CD14-positive monocyte (primary cell): ENCODE results near the gene DSCAML1. TPM values are rescaled to one million over a fixed set of nuclear protein-coding genes. Genes with fewer than 3 reads are reported as not detected.

Experiments used
- DNase-seq, 3 donors: peaks; one replicate each; pipeline ENCODE4 v3.0.0-alpha.2; 2011 to 2022
- H2AFZ ChIP-seq: 2 replicates; pipeline ENCODE4 v1.6.0; 2012; ENCODE audit warnings: mild to moderate bottlenecking, low read depth, low read length, inconsistent platforms; ENCODE audit not compliant: insufficient read depth, poor library complexity, severe bottlenecking
- H3K27ac ChIP-seq, 2 donors: 1 replicate in 1 of 2; 2 replicates in 1 of 2; pipeline ENCODE4 v1.5.1; 2012 to 2013; ENCODE audit warnings: low read length in 2 of 2, control low read depth in 1 of 2, inconsistent platforms in 1 of 2, low read depth in 1 of 2, mild to moderate bottlenecking in 1 of 2
- H3K27me3 ChIP-seq, 2 donors: one replicate each; pipeline versions ENCODE4 v1.6.0 to v1.6.1; 2011 to 2013; ENCODE audit warnings: low read length in 2 of 2; ENCODE audit not compliant: control insufficient read depth in 2 of 2, insufficient read depth in 2 of 2
- H3K36me3 ChIP-seq, 2 donors: replicated peaks in 1 of 2; 1 replicate in 1 of 2; 2 replicates in 1 of 2; pipeline versions ENCODE4 v1.5.1 to v1.6.1; 2012 to 2013; ENCODE audit warnings: low read length in 2 of 2, control low read depth in 1 of 2, inconsistent platforms in 1 of 2, mild to moderate bottlenecking in 1 of 2; ENCODE audit not compliant: insufficient read depth in 2 of 2, control insufficient read depth in 1 of 2
- H3K4me1 ChIP-seq, 2 donors: 1 replicate in 1 of 2; 2 replicates in 1 of 2; pipeline versions ENCODE4 v1.5.1 to v1.6.1; 2012 to 2013; ENCODE audit warnings: low read length in 2 of 2, control low read depth in 1 of 2, inconsistent platforms in 1 of 2, mild to moderate bottlenecking in 1 of 2, moderate library complexity in 1 of 2; ENCODE audit not compliant: insufficient read depth in 2 of 2, control insufficient read depth in 1 of 2
- H3K4me2 ChIP-seq: replicated peaks from 2 replicates; pipeline ENCODE3; 2012; ENCODE audit warnings: low read length, moderate library complexity, mild to moderate bottlenecking; ENCODE audit not compliant: poor library complexity, severe bottlenecking; ENCODE audit errors: extremely low read depth
- H3K4me3 ChIP-seq, 3 experiments: fragments of 200-600 bp in 1 of 3; sonication (generic) in 1 of 3; replicated peaks in 1 of 3; 1 replicate in 2 of 3; 2 replicates in 1 of 3; pipeline ENCODE4 v1.5.1; 2011 to 2013; ENCODE audit warnings: low read length in 3 of 3, mild to moderate bottlenecking in 3 of 3, control low read depth in 2 of 3, low read depth in 2 of 3, inconsistent platforms in 1 of 3, moderate library complexity in 1 of 3
- H3K79me2 ChIP-seq: 2 replicates; pipeline ENCODE4 v1.6.0; 2012; ENCODE audit warnings: mild to moderate bottlenecking, control low read depth, inconsistent platforms, low read length, moderate library complexity; ENCODE audit not compliant: insufficient read depth
- H3K9ac ChIP-seq: 2 replicates; pipeline ENCODE4 v1.6.0; 2017; ENCODE audit warnings: low read length, mild to moderate bottlenecking; ENCODE audit not compliant: insufficient read depth, poor library complexity, severe bottlenecking
- H3K9me3 ChIP-seq, 2 donors: replicated peaks in 1 of 2; 1 replicate in 1 of 2; 2 replicates in 1 of 2; pipeline versions ENCODE4 v1.5.1 to v1.6.1; 2012 to 2013; ENCODE audit warnings: low read length in 2 of 2, control low read depth in 1 of 2; ENCODE audit not compliant: control insufficient read depth in 1 of 2, insufficient read depth in 1 of 2
- H4K20me1 ChIP-seq: 2 replicates; pipeline ENCODE4 v1.6.0; 2012; ENCODE audit warnings: mild to moderate bottlenecking, low read length, control low read depth, moderate library complexity; ENCODE audit not compliant: insufficient read depth
- H3K27ac Mint-ChIP-seq, 7 donors: one replicate each; pipeline ENCODE4 v1.8.0; 2020; ENCODE audit warnings: mild to moderate bottlenecking in 7 of 7, mixed read lengths in 7 of 7, moderate library complexity in 6 of 7, inconsistent platforms in 2 of 7
- H3K27me3 Mint-ChIP-seq, 3 donors: one replicate each; pipeline ENCODE4 v1.8.0; 2021 to 2022; ENCODE audit warnings: low read depth in 3 of 3, mild to moderate bottlenecking in 3 of 3, mixed read lengths in 3 of 3, moderate library complexity in 3 of 3, inconsistent platforms in 1 of 3
- H3K36me3 Mint-ChIP-seq, 2 donors: one replicate each; pipeline ENCODE4 v1.8.0; 2020; ENCODE audit warnings: mixed read lengths in 2 of 2, inconsistent platforms in 1 of 2, mild to moderate bottlenecking in 1 of 2
- H3K4me1 Mint-ChIP-seq: one replicate; pipeline ENCODE4 v1.8.0; 2020; ENCODE audit warnings: mild to moderate bottlenecking, mixed read lengths
- H3K4me3 Mint-ChIP-seq, 2 donors: one replicate each; pipeline ENCODE4 v1.8.0; 2020; ENCODE audit warnings: mild to moderate bottlenecking in 2 of 2, mixed read lengths in 2 of 2, moderate library complexity in 1 of 2
- H3K9me3 Mint-ChIP-seq, 7 donors: one replicate each; pipeline ENCODE4 v1.8.0; 2020 to 2022; ENCODE audit warnings: mixed read lengths in 7 of 7, mild to moderate bottlenecking in 6 of 7, moderate library complexity in 6 of 7, inconsistent platforms in 2 of 7
- WGBS: methylation state at CpG from one replicate; pipeline ENCODE4 v1.1.5; 2013; ENCODE audit warnings: missing lambda C conversion rate; ENCODE audit not compliant: insufficient coverage; 5-methylcytosine and 5-hydroxymethylcytosine counted together
- intact Hi-C, 2 donors: fragments of 100-400 bp; cut with micrococcal nuclease; formaldehyde crosslinking; loops; one replicate each; pipeline versions ENCODE4 v1.15.0 to v1.15.1; 2023
- polyA plus RNA-seq, 3 donors: library from polyadenylated mRNA; depleted of rRNA in 1 of 3; unstranded in 2 of 3; stranded (reverse) in 1 of 3; fragments of 300-500 nt in 2 of 3; fragments of >200 nt in 1 of 3; fragmentation: Illumina TruSeq in 2 of 3; gene quantifications; 1 replicate in 2 of 3; 2 replicates in 1 of 3; pipeline ENCODE4 v1.2.3, GENCODE V29; 2012 to 2021
- TF ChIP-seq, protein P1 (sequence below): fragments of 200-600 bp; IDR thresholded peaks from one replicate; pipeline ENCODE4 v1.8.0; 2022; ENCODE audit warnings: antibody characterized with exemption, mild to moderate bottlenecking

The DSCAML1 gene
- polyA plus RNA-seq, 3 donors, result not detected

DNA sequence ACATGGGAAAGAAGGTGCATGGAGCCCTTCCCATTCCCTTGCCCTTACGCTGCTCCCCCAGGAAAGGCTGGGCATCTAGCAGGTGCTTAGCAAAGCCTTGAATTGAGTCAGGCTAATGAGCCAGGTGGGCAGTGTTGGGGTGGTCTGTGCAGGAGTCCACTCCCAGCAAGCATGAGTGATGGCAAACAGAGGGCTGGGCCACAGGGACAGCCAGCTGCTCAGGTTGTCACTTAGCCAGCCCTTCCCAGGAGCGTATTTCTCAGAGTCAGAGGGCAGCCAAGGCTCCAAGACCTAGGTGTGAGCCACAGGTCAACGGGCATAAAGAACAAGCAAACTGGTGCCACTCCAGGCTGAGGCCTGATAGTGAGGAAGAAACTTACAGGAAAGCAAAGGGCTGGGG lies 149.8 kb downstream of the DSCAML1 start:
- no peak overlapping the region for H3K27ac Mint-ChIP-seq
- Histone ChIP-seq H3K36me3 (no peaks in the 10 kb centered on the region), H2AFZ (no peak overlapping the region)

DNA sequence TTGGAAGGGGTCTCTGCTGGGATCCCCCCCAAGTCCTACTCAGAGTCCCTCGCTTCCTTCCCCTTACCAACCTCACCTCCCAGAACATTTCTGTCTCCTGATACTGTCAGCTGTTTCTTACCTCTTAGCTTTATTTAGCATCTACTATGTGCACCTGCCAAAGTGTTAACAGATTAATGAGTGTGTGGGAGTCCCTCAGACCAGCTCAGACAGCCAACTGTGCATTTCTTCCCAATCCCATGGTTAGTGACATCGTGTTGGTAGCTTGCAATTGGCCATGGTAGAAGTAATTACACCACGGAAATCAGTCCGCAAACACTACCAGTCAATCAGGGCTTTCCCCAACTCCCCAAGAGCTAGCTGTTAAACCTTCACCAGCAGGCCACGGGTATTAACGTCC lies 150.6 kb downstream of the DSCAML1 start:
- Mint-ChIP-seq H3K4me1 (no peaks in the 10 kb centered on the region), H3K27me3 (peaks cover 5 to 15% (median 9%) of the 10 kb centered on the region in 3 donors), H3K36me3 (no peaks in the 10 kb centered on the region), H3K27ac (no peak overlapping the region), H3K9me3 (peaks cover 0 to 1% (median 0%) of the 10 kb centered on the region in 7 donors), H3K4me3 (no peak overlapping the region)
- no peaks in the 10 kb centered on the region for H3K36me3 ChIP-seq
- DNase-seq, result no peak
- H4K20me1 ChIP-seq, result no peaks in the 10 kb centered on the region
- H2AFZ ChIP-seq, result no peak overlapping the region
- no peak overlapping the region for H3K9ac ChIP-seq
- WGBS, result 50% methylated on average over 2 of the region's 6 CpGs
- H3K27ac ChIP-seq, result no peak overlapping the region
- H3K4me1 ChIP-seq, result no peaks in the 10 kb centered on the region
- H3K9me3 ChIP-seq, result no peaks in the 10 kb centered on the region
- TF ChIP-seq, protein P1, sequence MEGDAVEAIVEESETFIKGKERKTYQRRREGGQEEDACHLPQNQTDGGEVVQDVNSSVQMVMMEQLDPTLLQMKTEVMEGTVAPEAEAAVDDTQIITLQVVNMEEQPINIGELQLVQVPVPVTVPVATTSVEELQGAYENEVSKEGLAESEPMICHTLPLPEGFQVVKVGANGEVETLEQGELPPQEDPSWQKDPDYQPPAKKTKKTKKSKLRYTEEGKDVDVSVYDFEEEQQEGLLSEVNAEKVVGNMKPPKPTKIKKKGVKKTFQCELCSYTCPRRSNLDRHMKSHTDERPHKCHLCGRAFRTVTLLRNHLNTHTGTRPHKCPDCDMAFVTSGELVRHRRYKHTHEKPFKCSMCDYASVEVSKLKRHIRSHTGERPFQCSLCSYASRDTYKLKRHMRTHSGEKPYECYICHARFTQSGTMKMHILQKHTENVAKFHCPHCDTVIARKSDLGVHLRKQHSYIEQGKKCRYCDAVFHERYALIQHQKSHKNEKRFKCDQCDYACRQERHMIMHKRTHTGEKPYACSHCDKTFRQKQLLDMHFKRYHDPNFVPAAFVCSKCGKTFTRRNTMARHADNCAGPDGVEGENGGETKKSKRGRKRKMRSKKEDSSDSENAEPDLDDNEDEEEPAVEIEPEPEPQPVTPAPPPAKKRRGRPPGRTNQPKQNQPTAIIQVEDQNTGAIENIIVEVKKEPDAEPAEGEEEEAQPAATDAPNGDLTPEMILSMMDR, result no peak
- H3K79me2 ChIP-seq, result no peaks in the 10 kb centered on the region
- no peaks in the 10 kb centered on the region for H3K27me3 ChIP-seq
- no peak overlapping the region for H3K4me2 ChIP-seq
- intact Hi-C loops, result no loop called here
- no peak overlapping the region for H3K4me3 ChIP-seq

More for the DNA sequence above, 149.8 kb downstream of the DSCAML1 start:
- Histone ChIP-seq H4K20me1 (no peaks in the 10 kb centered on the region), H3K9ac (no peak overlapping the region), H3K9me3 (no peaks in the 10 kb centered on the region), H3K79me2 (no peaks in the 10 kb centered on the region), H3K27me3 (no peaks in the 10 kb centered on the region), H3K27ac (no peak overlapping the region), H3K4me1 (no peaks in the 10 kb centered on the region), H3K4me3 (no peak overlapping the region), H3K4me2 (no peak overlapping the region)
- no peaks in the 10 kb centered on the region for H3K4me1 Mint-ChIP-seq
- intact Hi-C loops, result no loop called here
- no peaks in the 10 kb centered on the region for H3K36me3 Mint-ChIP-seq
- peaks cover 0 to 1% (median 0%) of the 10 kb centered on the region in 7 donors for H3K9me3 Mint-ChIP-seq
- WGBS, result 94% methylated on average over 2 of the region's 3 CpGs
- peaks cover 5 to 12% (median 9%) of the 10 kb centered on the region in 3 donors for H3K27me3 Mint-ChIP-seq
- H3K4me3 Mint-ChIP-seq, result no peak overlapping the region
- DNase-seq, result no peak
- TF ChIP-seq, protein P1, result no peak
